Mesendoderm (in vitro differentiated cells): ENCODE data around the gene ACAN.

ENCODE experiments used
- DNase-seq: peaks from one replicate; pipeline ENCODE4 v3.0.0; 2013
- H2AK5ac ChIP-seq: 2 replicates; pipeline ENCODE4 v1.6.1; 2013; ENCODE audit warnings: low read length, inconsistent platforms
- H2BK120ac ChIP-seq: 2 replicates; pipeline ENCODE4 v1.6.1; 2013; ENCODE audit warnings: low read depth, mild to moderate bottlenecking, low read length, moderate library complexity, mixed read lengths
- H2BK15ac ChIP-seq: replicated peaks from 2 replicates; pipeline ENCODE4 v1.6.1; 2013; ENCODE audit warnings: low read depth, mild to moderate bottlenecking, moderate library complexity
- H2BK5ac ChIP-seq: 2 replicates; pipeline ENCODE4 v1.6.1; 2013; ENCODE audit warnings: low read length, inconsistent platforms
- H3K18ac ChIP-seq: 2 replicates; pipeline ENCODE4 v1.6.1; 2013; ENCODE audit warnings: mild to moderate bottlenecking, low read length, mixed read lengths
- H3K23ac ChIP-seq: one replicate; pipeline ENCODE4 v1.6.1; 2013; ENCODE audit warnings: low read length
- H3K27ac ChIP-seq: 2 replicates; pipeline ENCODE4 v1.5.1; 2013; ENCODE audit warnings: low read depth, mild to moderate bottlenecking, inconsistent platforms, low read length, moderate library complexity
- H3K27me3 ChIP-seq: 2 replicates; pipeline ENCODE4 v1.6.1; 2013; ENCODE audit warnings: low read length, control low read depth, mild to moderate bottlenecking, inconsistent platforms; ENCODE audit not compliant: insufficient read depth, poor library complexity
- H3K36me3 ChIP-seq: 2 replicates; pipeline ENCODE4 v1.6.1; 2013; ENCODE audit warnings: low read length, inconsistent platforms; ENCODE audit not compliant: control insufficient read depth, insufficient read depth
- H3K4ac ChIP-seq: one replicate; pipeline ENCODE4 v1.6.1; 2013; ENCODE audit warnings: low read depth, mild to moderate bottlenecking, low read length, moderate library complexity
- H3K4me1 ChIP-seq: 2 replicates; pipeline ENCODE4 v1.6.1; 2013; ENCODE audit warnings: low read depth, low read length, inconsistent platforms; ENCODE audit not compliant: control insufficient read depth
- H3K4me2 ChIP-seq: 2 replicates; pipeline ENCODE4 v1.6.1; 2013; ENCODE audit warnings: low read length
- H3K4me3 ChIP-seq: 2 replicates; pipeline ENCODE4 v1.5.1; 2013; ENCODE audit warnings: mild to moderate bottlenecking, low read length
- H3K56ac ChIP-seq: one replicate; pipeline ENCODE4 v1.6.1; 2013; ENCODE audit warnings: low read length
- H3K79me1 ChIP-seq: 2 replicates; pipeline ENCODE4 v1.6.1; 2013; ENCODE audit warnings: low read length, inconsistent platforms
- H3K79me2 ChIP-seq: 2 replicates; pipeline ENCODE4 v1.6.1; 2013; ENCODE audit warnings: mild to moderate bottlenecking, low read length; ENCODE audit not compliant: control insufficient read depth, insufficient read depth
- H3K9ac ChIP-seq: 2 replicates; pipeline ENCODE4 v1.6.1; 2013; ENCODE audit warnings: low read length, inconsistent platforms
- H4K5ac ChIP-seq: one replicate; pipeline ENCODE4 v1.6.1; 2013; ENCODE audit warnings: low read length
- H4K8ac ChIP-seq: one replicate; pipeline ENCODE4 v1.6.1; 2013; ENCODE audit warnings: low read depth, mild to moderate bottlenecking, control low read depth, low read length, moderate library complexity
- WGBS: extraction: QIAGEN DNeasy Blood & Tissue Kit; methylation state at CpG from one replicate; pipeline ENCODE4 v1.1.7; 2013; ENCODE audit warnings: low lambda C conversion rate, missing lambda C conversion rate; ENCODE audit not compliant: insufficient coverage; ENCODE audit errors: extremely low coverage; 5-methylcytosine and 5-hydroxymethylcytosine counted together

Gene ACAN

DNA sequence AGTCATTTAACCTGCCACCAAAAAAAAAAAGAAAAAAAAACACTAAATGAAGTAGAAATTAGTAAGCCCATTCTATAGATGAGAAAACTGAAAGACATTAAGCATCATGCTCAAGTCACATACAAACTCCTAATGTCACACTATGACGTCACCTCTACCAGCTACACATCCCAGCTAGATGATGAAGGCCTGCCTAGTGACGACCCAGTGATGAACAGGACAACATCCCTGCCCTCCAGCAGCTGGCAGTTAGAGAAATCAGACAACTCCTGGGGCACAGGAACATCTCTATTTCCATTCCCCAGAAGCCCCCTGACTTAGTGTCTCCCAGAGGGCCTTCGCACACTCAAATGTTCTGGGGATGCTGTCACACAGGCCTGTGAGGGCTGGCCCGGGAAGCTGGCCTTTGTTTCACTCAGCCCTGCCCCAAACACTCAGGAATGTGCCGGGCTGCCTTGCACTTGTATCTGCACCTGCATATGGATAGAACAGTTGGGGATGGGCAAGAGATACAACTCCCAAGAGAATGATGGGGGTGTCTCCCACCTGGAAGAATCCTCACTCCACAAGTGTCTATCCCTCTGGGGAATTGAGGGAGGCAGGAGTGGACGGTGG lies 99.1 kb downstream of the ACAN start:
- H3K4me2 ChIP-seq = no peak overlapping the region
- H4K8ac ChIP-seq = no peak overlapping the region
- H3K4me1 ChIP-seq = peaks cover 2% of the 10 kb centered on the region
- no peak overlapping the region for H4K5ac ChIP-seq
- H3K9ac ChIP-seq = no peak overlapping the region
- no peak overlapping the region for H2BK5ac ChIP-seq
- peaks cover 5% of the 10 kb centered on the region for H3K79me1 ChIP-seq
- H2BK120ac ChIP-seq = no peak overlapping the region
- no peak overlapping the region for H3K4me3 ChIP-seq
- H3K4ac ChIP-seq = no peak overlapping the region
- H3K36me3 ChIP-seq = peaks cover 4% of the 10 kb centered on the region
- no peak overlapping the region for H3K18ac ChIP-seq
- no peaks in the 10 kb centered on the region for H3K79me2 ChIP-seq
- no peak overlapping the region for H3K27ac ChIP-seq
- WGBS = no CpG with 5 or more reads among the region's 6 CpGs
- H3K56ac ChIP-seq = no peak overlapping the region
- DNase-seq = no peak
- no peak overlapping the region for H2AK5ac ChIP-seq
- no peak overlapping the region for H3K23ac ChIP-seq
- no peak overlapping the region for H2BK15ac ChIP-seq
- H3K27me3 ChIP-seq = no peaks in the 10 kb centered on the region

GRCh38 chr15:88902846-88903245 lies 99.6 kb downstream of the ACAN start:
- no peak overlapping the region for H3K4me3 ChIP-seq
- H3K79me2 ChIP-seq = no peaks in the 10 kb centered on the region
- H3K4me1 ChIP-seq = peaks cover 2% of the 10 kb centered on the region
- no peak overlapping the region for H2BK5ac ChIP-seq
- no peak overlapping the region for H3K56ac ChIP-seq
- no peaks in the 10 kb centered on the region for H3K27me3 ChIP-seq
- no peak overlapping the region for H3K18ac ChIP-seq
- no peak overlapping the region for H4K5ac ChIP-seq
- peaks cover 5% of the 10 kb centered on the region for H3K79me1 ChIP-seq
- no peak overlapping the region for H3K4me2 ChIP-seq
- no peak overlapping the region for H4K8ac ChIP-seq
- no peak overlapping the region for H3K27ac ChIP-seq
- no peak overlapping the region for H3K23ac ChIP-seq
- no peak overlapping the region for H3K4ac ChIP-seq
- H2BK120ac ChIP-seq = no peak overlapping the region
- H3K36me3 ChIP-seq = peaks cover 4% of the 10 kb centered on the region
- H2AK5ac ChIP-seq = no peak overlapping the region
- WGBS = no CpG with 5 or more reads among the region's 2 CpGs
- H2BK15ac ChIP-seq = no peak overlapping the region
- no peak for DNase-seq
- no peak overlapping the region for H3K9ac ChIP-seq

GRCh38 chr15:88904257-88904623 lies 101.0 kb downstream of the ACAN start:
- H3K23ac ChIP-seq = no peak overlapping the region
- H3K4me1 ChIP-seq = peaks cover 2% of the 10 kb centered on the region
- H3K27ac ChIP-seq = no peak overlapping the region
- H3K18ac ChIP-seq = no peak overlapping the region
- H3K56ac ChIP-seq = no peak overlapping the region
- DNase-seq = no peak
- no peak overlapping the region for H4K8ac ChIP-seq
- H2BK15ac ChIP-seq = no peak overlapping the region
- no peak overlapping the region for H2AK5ac ChIP-seq
- no peak overlapping the region for H3K4me3 ChIP-seq
- no peak overlapping the region for H3K4ac ChIP-seq
- H2BK120ac ChIP-seq = no peak overlapping the region
- H3K79me2 ChIP-seq = peaks cover 3% of the 10 kb centered on the region
- no peaks in the 10 kb centered on the region for H3K27me3 ChIP-seq
- H3K36me3 ChIP-seq = peaks cover 9% of the 10 kb centered on the region
- WGBS = no CpG with 5 or more reads among the region's 2 CpGs
- no peak overlapping the region for H3K4me2 ChIP-seq
- no peak overlapping the region for H3K9ac ChIP-seq
- H2BK5ac ChIP-seq = no peak overlapping the region
- H3K79me1 ChIP-seq = peaks cover 8% of the 10 kb centered on the region
- H4K5ac ChIP-seq = no peak overlapping the region

DNA sequence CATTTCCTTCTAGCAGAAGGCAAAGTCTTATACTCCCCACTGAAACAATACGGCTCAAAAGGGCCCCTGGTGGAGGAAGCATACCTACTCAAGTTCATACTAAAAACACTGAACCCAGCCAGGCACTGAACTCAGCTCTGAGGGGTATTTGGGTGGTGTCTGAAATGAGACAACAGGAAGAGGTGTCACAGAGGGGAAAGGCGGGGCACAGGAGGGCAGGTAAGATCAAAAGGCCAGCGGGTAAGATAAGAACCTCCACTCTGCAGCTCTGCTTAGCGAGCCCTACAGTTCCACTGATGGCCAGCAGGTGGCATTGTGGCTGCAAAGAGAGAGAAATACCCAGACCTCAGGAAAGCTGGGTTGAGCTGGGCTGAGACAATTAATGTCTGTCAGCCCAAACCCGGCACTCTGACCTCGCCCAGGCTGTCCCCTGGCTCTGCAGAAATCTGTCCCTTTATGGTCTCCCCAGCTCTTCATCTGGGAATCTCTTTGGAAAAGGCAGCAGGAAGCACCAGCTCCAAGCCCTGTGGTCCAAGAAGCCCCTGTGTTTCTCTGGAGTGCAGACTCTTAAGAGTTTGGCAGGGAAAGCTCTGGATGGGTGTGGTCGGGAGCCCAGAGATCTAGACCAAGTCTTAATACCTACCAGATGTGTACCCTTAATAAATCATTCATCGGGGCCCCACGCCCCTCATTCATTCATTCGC lies 101.5 kb downstream of the ACAN start:
- no peak overlapping the region for H3K56ac ChIP-seq
- peaks cover 8% of the 10 kb centered on the region for H3K79me2 ChIP-seq
- H2BK15ac ChIP-seq = no peak overlapping the region
- H4K5ac ChIP-seq = no peak overlapping the region
- no peak overlapping the region for H2AK5ac ChIP-seq
- peaks cover 12% of the 10 kb centered on the region for H3K79me1 ChIP-seq
- H4K8ac ChIP-seq = no peak overlapping the region
- no peak overlapping the region for H2BK5ac ChIP-seq
- DNase-seq = peak; percentile 91
- H3K4me1 ChIP-seq = peaks cover 2% of the 10 kb centered on the region
- no peak overlapping the region for H3K9ac ChIP-seq
- H3K36me3 ChIP-seq = peaks cover 13% of the 10 kb centered on the region
- H2BK120ac ChIP-seq = no peak overlapping the region
- no peak overlapping the region for H3K4me2 ChIP-seq
- H3K27ac ChIP-seq = no peak overlapping the region
- H3K4me3 ChIP-seq = no peak overlapping the region
- no peak overlapping the region for H3K18ac ChIP-seq
- H3K23ac ChIP-seq = no peak overlapping the region
- WGBS = no CpG with 5 or more reads among the region's 10 CpGs
- H3K4ac ChIP-seq = no peak overlapping the region
- H3K27me3 ChIP-seq = no peaks in the 10 kb centered on the region

- DNase-seq = no peak
- no peak overlapping the region for H3K4me2 ChIP-seq
- no peak overlapping the region for H4K8ac ChIP-seq
- H3K18ac ChIP-seq = no peak overlapping the region
- H2BK120ac ChIP-seq = no peak overlapping the region
- peaks cover 15% of the 10 kb centered on the region for H3K79me2 ChIP-seq
- H2BK15ac ChIP-seq = no peak overlapping the region
- no peak overlapping the region for H3K4ac ChIP-seq
- H3K27ac ChIP-seq = no peak overlapping the region
- H3K79me1 ChIP-seq = peaks cover 14% of the 10 kb centered on the region
- H3K4me1 ChIP-seq = peaks cover 2% of the 10 kb centered on the region
- H3K36me3 ChIP-seq = peaks cover 13% of the 10 kb centered on the region
- H3K56ac ChIP-seq = no peak overlapping the region
- no peak overlapping the region for H4K5ac ChIP-seq
- H3K9ac ChIP-seq = no peak overlapping the region
- no peaks in the 10 kb centered on the region for H3K27me3 ChIP-seq
- no CpG with 5 or more reads among the region's 11 CpGs for WGBS
- H3K23ac ChIP-seq = no peak overlapping the region
- H2BK5ac ChIP-seq = no peak overlapping the region
- H2AK5ac ChIP-seq = no peak overlapping the region
- H3K4me3 ChIP-seq = no peak overlapping the region
These were observed 102.3 kb downstream of the ACAN start for GRCh38 chr15:88905576-88905975.

DNA sequence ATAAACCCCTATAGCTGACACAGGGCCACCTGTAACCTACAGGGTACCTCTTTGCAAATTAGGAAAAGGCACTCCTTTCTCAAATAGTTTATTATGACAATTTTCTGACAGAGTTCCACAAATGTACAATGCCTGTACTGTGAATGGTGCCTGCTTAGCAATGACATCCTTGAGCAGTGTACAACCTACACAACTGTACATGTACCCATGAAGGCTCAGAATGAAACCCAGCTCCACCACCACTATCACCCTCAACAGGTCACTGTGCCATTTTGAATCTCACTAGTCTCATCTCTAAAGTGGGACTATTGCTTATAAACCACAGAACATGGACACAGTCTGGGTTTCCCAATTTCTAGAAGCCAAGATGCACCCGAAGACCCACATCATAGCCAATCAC lies 102.9 kb downstream of the ACAN start:
- Histone ChIP-seq H3K4me2 (no peak overlapping the region), H3K27ac (no peak overlapping the region), H2BK15ac (no peak overlapping the region), H3K4me3 (no peak overlapping the region), H3K18ac (no peak overlapping the region), H4K5ac (no peak overlapping the region), H2AK5ac (no peak overlapping the region), H3K79me2 (peaks cover 20% of the 10 kb centered on the region), H4K8ac (no peak overlapping the region), H3K9ac (no peak overlapping the region), H3K27me3 (no peaks in the 10 kb centered on the region), H3K23ac (no peak overlapping the region), H3K4ac (no peak overlapping the region), H3K56ac (no peak overlapping the region), H3K79me1 (peaks cover 15% of the 10 kb centered on the region), H2BK120ac (no peak overlapping the region), H3K4me1 (peaks cover 2% of the 10 kb centered on the region), H3K36me3 (peaks cover 13% of the 10 kb centered on the region), H2BK5ac (no peak overlapping the region)
- WGBS = no CpG with 5 or more reads among the region's 1 CpG
- no peak for DNase-seq
